ENCODE results near the gene NLRP1.

GRCh38 chr17:5580367-5580766, 3.9 kb downstream of the NLRP1 start:
- TF ChIP-seq EZH2 (IDR thresholded peaks at IDR 0.05; ENCODE audit: insufficient read depth, low read length), result no peak
- no peak for TF ChIP-seq CTCF (IDR thresholded peaks at IDR 0.05; ENCODE audit: insufficient read depth, low read depth, low read length)

Data from astrocyte (in vitro differentiated cells and primary cell).